Sigmoid colon (tissue), 7 donors: ENCODE results near the gene MRM2. TPM values are rescaled to one million over a fixed set of nuclear protein-coding genes. Genes with fewer than 3 reads are reported as not detected.

ENCODE experiments used
- DNase-seq: peaks from one replicate; pipeline ENCODE4 v3.0.0-alpha.2; 2019
- H3K27ac ChIP-seq, 4 donors: fragments of 200-600 bp; sonication (generic); one replicate each; pipeline ENCODE4 v1.5.1; 2016 to 2019; ENCODE audit warnings: mild to moderate bottlenecking in 1 of 4
- H3K27me3 ChIP-seq, 3 donors: fragments of 200-600 bp; sonication (generic); one replicate each; pipeline ENCODE4 v1.5.1; 2019; ENCODE audit warnings: mild to moderate bottlenecking in 1 of 3
- H3K36me3 ChIP-seq, 4 donors: fragments of 200-600 bp; sonication (generic); one replicate each; pipeline ENCODE4 v1.5.1; 2016 to 2019
- H3K4me1 ChIP-seq, 4 donors: fragments of 200-600 bp; sonication (generic); one replicate each; pipeline ENCODE4 v1.5.1; 2017 to 2019
- H3K4me3 ChIP-seq, 4 donors: fragments of 200-600 bp; sonication (generic); one replicate each; pipeline ENCODE4 v1.5.1; 2017 to 2019; ENCODE audit warnings: mild to moderate bottlenecking in 2 of 4, moderate library complexity in 1 of 4
- H3K9me3 ChIP-seq, 4 donors: fragments of 200-600 bp in 3 of 4; sonication (generic) in 3 of 4; one replicate each; pipeline versions ENCODE4 v1.5.1 to v1.6.1; 2013 to 2019
- EP300 ChIP-seq, 4 donors: sonication (generic); formaldehyde crosslinking; IDR thresholded peaks; one replicate each; pipeline ENCODE4 v1.6.1; 2017; ENCODE audit warnings: antibody characterized with exemption in 4 of 4
- POLR2A ChIP-seq, 2 donors: fragments of 450-650 bp; IDR thresholded peaks; one replicate each; pipeline ENCODE4 v1.6.1; 2016; ENCODE audit warnings: antibody characterized with exemption in 2 of 2, mild to moderate bottlenecking in 2 of 2, moderate library complexity in 2 of 2
- POLR2AphosphoS5 ChIP-seq, 4 donors: sonication (generic); formaldehyde crosslinking; IDR thresholded peaks; one replicate each; pipeline ENCODE4 v1.6.1; 2017; ENCODE audit warnings: antibody characterized with exemption in 4 of 4
- WGBS, 2 donors: extraction: QIAGEN DNeasy Blood & Tissue Kit; methylation state at CpG; one replicate each; pipeline ENCODE4 v1.1.7; 2013; 5-methylcytosine and 5-hydroxymethylcytosine counted together
- intact Hi-C: fragments of 100-400 bp; cut with DNase I; formaldehyde crosslinking; loops from one replicate; pipeline ENCODE4 v1.15.1; 2023
- polyA plus RNA-seq, 3 donors: library from polyadenylated mRNA; stranded (reverse); fragments of 200-250 nt; gene quantifications; one replicate each; pipeline ENCODE4 v1.2.3, GENCODE V29; 2013
- total RNA-seq, 4 donors: library from RNA; depleted of rRNA; stranded (reverse); fragments of >200 nt; gene quantifications; one replicate each; pipeline ENCODE4 v1.1.0, GENCODE V29; 2016
- TF ChIP-seq, protein P1 (sequence below), 4 experiments: fragments of 450-650 bp in 3 of 4; fragments of 200-600 bp in 1 of 4; IDR thresholded peaks; one replicate each; pipeline ENCODE4 v1.5.1; 2016 to 2019; ENCODE audit warnings: antibody characterized with exemption in 4 of 4, mild to moderate bottlenecking in 3 of 4, moderate library complexity in 2 of 4
- donor health status: healthy with polysubstance abuse.
- donor health status: Bipolar disorder and iron deficiency.
- donor health status: healthy.

Gene MRM2
- total and polyA plus RNA-seq, 7 donors: 12.6 to 25.0 (median 18.5) TPM

DNA sequence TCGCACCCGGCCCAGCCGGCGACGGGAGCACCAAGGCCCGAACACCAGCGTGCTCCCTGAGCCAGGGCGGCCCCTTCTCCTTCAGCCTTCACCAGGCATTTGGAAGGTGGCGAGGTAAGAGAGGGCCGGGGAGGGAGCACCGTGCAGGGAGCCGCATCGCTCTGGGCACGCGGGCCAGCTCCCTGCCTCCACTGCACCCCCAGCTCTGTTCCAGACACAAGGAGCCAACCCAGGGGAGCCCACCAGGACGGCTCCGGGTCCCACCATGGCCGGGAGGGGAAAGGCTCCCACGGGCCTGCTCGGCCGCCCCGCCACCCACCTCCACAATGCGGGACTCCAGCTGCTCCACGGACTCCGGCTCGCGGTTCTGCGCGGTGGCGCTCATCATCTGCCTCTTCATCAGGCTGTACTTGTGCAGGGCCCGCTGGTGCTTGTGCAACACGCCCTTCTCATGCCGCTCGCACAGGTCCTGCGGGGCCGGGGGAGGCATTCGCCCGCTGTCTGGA, 15.1 kb upstream of the MRM2 start:
- Histone ChIP-seq H3K27me3 (no peaks in the 10 kb centered on the region), H3K27ac (no peak overlapping the region), H3K4me1 (no peaks in the 10 kb centered on the region), H3K9me3 (no peaks in the 10 kb centered on the region), H3K36me3 (peaks cover 0 to 37% (median 8%) of the 10 kb centered on the region in 4 donors), H3K4me3 (no peak overlapping the region)
- no peak for DNase-seq
- 96 to 98% methylated on average over 38 of the region's 38 CpGs for WGBS, 2 donors
- intact Hi-C loops: no loop called here
- TF ChIP-seq POLR2A (IDR thresholded peaks at IDR 0.05) (no peak), POLR2AphosphoS5 (IDR thresholded peaks at IDR 0.05) (no peak), EP300 (IDR thresholded peaks at IDR 0.05) (no peak)
- TF ChIP-seq, protein P1, sequence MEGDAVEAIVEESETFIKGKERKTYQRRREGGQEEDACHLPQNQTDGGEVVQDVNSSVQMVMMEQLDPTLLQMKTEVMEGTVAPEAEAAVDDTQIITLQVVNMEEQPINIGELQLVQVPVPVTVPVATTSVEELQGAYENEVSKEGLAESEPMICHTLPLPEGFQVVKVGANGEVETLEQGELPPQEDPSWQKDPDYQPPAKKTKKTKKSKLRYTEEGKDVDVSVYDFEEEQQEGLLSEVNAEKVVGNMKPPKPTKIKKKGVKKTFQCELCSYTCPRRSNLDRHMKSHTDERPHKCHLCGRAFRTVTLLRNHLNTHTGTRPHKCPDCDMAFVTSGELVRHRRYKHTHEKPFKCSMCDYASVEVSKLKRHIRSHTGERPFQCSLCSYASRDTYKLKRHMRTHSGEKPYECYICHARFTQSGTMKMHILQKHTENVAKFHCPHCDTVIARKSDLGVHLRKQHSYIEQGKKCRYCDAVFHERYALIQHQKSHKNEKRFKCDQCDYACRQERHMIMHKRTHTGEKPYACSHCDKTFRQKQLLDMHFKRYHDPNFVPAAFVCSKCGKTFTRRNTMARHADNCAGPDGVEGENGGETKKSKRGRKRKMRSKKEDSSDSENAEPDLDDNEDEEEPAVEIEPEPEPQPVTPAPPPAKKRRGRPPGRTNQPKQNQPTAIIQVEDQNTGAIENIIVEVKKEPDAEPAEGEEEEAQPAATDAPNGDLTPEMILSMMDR (IDR thresholded peaks at IDR 0.05): no peak

DNA sequence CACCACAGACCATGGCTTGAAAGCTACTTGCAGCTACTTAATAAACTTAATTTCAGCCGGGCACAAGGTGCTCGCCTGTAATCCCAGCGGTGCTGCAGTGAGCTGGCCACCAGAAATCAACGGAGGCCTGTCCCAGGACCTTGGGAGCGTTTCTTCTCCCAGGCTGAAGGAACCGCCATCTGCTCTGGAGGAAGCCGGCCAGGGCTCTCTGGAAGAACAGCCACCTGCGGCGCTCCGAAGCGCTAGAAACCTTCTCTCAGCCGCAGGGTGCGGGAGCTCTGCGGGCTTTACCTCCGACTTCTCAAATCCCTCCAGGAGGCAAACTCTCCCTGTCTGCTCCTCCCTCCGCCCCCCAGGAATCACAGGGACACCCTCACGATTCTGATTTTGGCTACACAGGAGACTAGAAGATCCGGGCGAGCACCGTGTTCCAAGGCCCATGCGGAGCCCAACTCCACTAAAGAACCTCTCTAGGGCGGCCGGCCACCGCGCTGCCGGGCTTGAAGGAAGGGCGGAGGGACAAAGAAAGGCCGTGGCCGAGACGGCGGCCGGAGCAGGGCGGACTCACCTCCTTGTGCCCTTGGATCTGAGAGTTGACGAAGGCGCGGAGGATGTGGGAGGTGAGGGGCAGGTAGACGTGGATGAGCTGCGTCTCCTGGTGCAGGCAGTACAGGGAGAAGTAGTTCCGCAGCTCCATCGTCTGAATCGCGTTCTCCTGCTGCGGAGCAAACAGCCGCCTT, 14.5 kb upstream of the MRM2 start:
- H3K36me3 ChIP-seq: peaks cover 0 to 32% (median 8%) of the 10 kb centered on the region in 4 donors
- no peak for DNase-seq
- H3K4me1 ChIP-seq: no peaks in the 10 kb centered on the region
- no peaks in the 10 kb centered on the region for H3K27me3 ChIP-seq
- WGBS, 2 donors: 96 to 97% methylated on average over 44 of the region's 44 CpGs
- no peak overlapping the region for H3K4me3 ChIP-seq
- no peak overlapping the region for H3K27ac ChIP-seq
- intact Hi-C loops: no loop called here
- H3K9me3 ChIP-seq: no peaks in the 10 kb centered on the region
- no peak for TF ChIP-seq POLR2A (IDR thresholded peaks at IDR 0.05)
- no peak for TF ChIP-seq EP300 (IDR thresholded peaks at IDR 0.05)
- no peak for TF ChIP-seq POLR2AphosphoS5 (IDR thresholded peaks at IDR 0.05)
- TF ChIP-seq, protein P1 (IDR thresholded peaks at IDR 0.05): no peak

DNA sequence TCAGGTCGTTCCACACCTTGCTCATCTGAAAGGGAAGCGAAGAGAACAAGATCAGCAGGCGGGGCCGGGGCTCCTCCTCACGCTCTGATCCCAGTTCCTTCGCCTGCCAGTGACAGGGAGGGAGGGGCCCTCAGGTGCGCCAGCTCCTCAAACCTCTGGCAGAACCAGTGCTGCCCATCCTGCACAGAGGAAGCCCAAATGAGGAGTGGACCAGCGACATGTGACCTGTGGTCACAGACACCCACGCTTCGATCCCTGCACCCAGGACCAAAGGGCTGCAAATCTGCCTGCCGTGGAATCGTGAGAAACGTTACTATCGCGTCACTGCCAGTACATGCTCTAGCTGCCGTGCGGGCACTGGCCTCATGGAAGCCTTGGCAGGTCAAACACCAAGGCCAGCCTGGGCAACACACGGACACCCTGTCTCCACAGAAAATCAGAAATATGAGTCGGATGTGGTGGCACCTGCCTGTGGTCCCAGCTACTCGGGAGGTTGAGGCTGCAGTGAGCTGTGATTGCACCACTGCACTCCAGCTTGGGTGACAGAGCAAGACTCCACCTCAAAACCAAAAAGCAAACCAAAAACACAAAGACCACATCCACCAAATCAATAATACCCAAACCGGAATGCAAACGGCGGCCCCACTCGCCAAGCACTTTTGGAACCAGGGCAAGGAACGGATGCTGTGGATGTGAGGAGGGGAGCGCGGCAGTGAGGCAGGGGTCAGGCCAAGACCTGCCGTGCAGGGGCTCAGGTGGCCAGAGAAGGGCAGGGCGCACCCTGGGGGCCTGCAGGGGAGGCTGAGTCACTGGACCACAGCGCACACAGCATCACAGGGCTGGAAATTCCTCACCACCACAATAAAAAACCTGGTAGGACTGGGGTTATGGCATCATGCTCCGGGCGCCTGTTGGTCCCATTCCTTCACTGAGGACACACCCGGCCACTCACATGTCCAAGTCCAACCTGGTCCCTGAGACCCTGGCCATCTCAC, 13.4 kb upstream of the MRM2 start:
- DNase-seq: no peak
- Histone ChIP-seq H3K4me1 (no peaks in the 10 kb centered on the region), H3K9me3 (no peaks in the 10 kb centered on the region), H3K27me3 (no peaks in the 10 kb centered on the region), H3K4me3 (no peak overlapping the region), H3K36me3 (peaks cover 0 to 32% (median 8%) of the 10 kb centered on the region in 4 donors), H3K27ac (no peak overlapping the region)
- TF ChIP-seq, protein P1 (IDR thresholded peaks at IDR 0.05): no peak
- TF ChIP-seq EP300 (IDR thresholded peaks at IDR 0.05) (no peak), POLR2A (IDR thresholded peaks at IDR 0.05) (no peak), POLR2AphosphoS5 (IDR thresholded peaks at IDR 0.05) (no peak)
- intact Hi-C loops: no loop called here
- WGBS, 2 donors: 88 to 90% methylated on average over 33 of the region's 33 CpGs

DNA sequence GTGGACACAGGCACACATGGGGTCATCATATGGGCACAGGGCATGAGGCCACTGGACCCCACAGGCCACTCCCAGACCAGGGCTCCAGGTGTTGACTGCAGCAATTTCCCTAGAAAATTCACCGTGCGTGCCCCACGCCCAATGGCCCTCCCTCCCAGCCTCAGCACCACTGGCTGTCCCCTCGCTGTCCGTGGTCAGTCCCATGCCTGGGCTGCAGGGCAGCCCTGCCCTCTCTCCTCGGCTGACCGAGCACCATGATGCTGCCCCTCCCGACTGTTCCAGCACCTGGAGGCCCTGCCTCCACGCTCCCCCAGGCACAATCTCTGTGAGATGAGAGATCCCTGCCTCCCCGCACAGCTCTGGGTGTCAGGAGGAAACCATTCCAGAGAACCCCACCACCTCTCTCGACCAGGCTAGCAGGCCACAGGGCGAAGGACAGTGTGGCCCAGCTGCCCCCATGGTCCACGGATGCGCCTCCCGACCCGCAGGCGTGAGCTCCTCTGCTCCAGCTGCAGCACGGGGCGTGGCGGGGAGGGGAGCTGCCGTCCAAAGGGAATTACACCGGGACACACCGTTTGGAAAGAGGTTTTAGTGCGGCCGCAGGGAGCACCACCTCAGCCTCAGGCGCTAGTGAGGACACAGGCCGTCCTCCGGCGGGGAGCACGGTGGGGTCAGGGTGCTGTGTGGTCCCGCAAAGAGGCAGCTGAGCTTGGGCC, 12.6 kb upstream of the MRM2 start:
- no peak for TF ChIP-seq EP300 (IDR thresholded peaks at IDR 0.05)
- TF ChIP-seq POLR2AphosphoS5 (IDR thresholded peaks at IDR 0.05): no peak
- no peak for TF ChIP-seq POLR2A (IDR thresholded peaks at IDR 0.05)
- TF ChIP-seq, protein P1 (IDR thresholded peaks at IDR 0.05): no peak
- Histone ChIP-seq H3K4me3 (no peak overlapping the region), H3K4me1 (no peaks in the 10 kb centered on the region), H3K36me3 (peaks cover 0 to 32% (median 8%) of the 10 kb centered on the region in 4 donors), H3K27me3 (no peaks in the 10 kb centered on the region), H3K27ac (no peak overlapping the region), H3K9me3 (no peaks in the 10 kb centered on the region)
- no peak for DNase-seq
- intact Hi-C loops: no loop called here
- 86 to 93% methylated on average over 31 of the region's 31 CpGs for WGBS, 2 donors
